ENCODE results near the gene HSD3B1.
"Not testable (repeated sequence)": the region's sequence is repeated elsewhere in the genome, so short reads cannot be mapped to it uniquely, and the experiment has no call there.

HSD3B1 gene

GRCh38 chr1:119556423-119556822, 49.4 kb downstream of the HSD3B1 start:
- DNase-seq: no peak

GRCh38 chr1:119560402-119560801, 53.4 kb downstream of the HSD3B1 start:
- not testable (repeated sequence) for DNase-seq

GRCh38 chr1:119564548-119564947, 57.5 kb downstream of the HSD3B1 start:
- no peak for DNase-seq

Data from hippocampal formation (tissue), 2 donors.